ENCODE measurements around the gene SCFD1.

The SCFD1 gene

DNA sequence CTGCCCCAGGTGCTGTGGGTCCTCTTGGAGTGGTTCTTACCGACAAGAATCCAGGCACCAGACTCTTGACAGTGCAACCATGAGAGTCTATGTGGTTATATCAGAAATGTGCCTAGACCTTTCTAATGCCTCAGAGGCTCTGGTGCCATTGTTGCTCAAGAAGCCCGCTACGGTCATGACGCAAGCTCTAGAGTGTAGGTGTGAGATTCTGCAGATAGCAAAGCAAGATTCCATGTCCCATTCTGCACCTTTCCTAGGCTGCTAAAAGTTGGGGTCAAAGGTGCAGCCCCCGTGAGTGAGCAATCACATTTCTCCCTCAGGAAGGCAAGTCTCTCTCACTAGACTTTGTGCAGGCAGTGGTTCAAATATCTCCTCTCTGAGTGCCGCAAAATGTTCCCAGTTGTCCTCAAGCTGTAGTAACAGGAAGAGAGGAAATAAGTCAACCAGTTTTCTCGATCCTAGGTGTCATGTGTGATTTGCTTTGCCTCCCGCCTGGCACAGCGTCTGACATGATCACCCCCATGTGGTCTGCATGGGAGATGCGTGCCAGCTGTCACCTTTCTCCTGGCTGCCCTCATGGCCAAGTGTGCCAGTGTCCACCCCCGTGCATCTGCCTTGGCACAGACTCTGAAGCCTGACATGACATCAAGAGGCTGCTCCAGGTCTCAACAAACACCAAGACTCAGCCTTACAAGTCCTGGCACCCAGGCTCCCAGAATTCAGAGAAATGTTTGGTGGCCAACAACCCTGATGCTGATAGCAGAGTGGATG is 129.7 kb downstream of the SCFD1 start:
- in situ Hi-C loops (cut with HindIII; ENCODE audit: low sequenced_read_pairs) = no loop called here

- in situ Hi-C loops (cut with HindIII; ENCODE audit: low sequenced_read_pairs) = no loop called here
Measured at GRCh38 chr14:30753452-30753851, 131.3 kb downstream of the SCFD1 start.

- in situ Hi-C loops (cut with HindIII; ENCODE audit: low sequenced_read_pairs) = no loop called here
Measured at GRCh38 chr14:30754778-30755177, 132.7 kb downstream of the SCFD1 start.

DNA sequence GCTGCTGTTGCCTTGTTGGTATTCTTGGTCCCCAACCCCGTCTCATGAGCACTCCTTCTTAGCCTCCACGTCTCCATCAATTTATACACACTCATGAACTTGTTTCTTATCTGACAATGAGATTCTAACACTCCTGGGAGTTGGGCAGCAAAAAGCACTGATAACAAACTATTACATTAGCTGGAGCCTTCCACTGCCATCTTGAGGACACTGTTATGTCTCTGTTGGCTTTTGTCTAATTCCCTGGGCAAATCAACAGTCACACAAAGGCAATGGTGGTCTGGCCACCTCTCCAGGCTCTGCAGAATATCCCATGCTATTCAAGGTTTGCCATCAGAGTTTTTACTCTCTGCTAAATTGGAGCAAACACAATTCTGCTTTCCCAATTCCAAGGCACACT is 134.5 kb downstream of the SCFD1 start:
- in situ Hi-C loops (cut with HindIII; ENCODE audit: low sequenced_read_pairs) = no loop called here

DNA sequence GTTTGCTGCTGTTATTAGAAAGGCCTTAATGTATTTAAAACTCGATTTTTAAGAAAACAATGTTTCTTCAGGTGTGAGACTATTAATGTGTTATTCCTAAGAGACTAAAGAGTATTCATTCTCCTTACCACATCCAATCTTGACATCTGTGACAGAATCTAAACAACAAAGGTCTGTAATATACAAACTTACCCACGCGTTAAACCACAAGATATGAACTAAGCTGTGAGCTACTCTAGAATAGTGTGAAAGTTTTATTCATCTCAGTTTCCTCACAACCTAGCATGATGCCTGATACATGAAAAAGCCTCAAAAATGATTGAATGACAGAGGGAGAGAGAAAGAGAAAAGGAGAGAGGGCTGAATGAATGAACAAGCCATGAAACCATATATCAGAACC is 135.0 kb downstream of the SCFD1 start:
- in situ Hi-C loops (cut with HindIII; ENCODE audit: low sequenced_read_pairs) = no loop called here

DNA sequence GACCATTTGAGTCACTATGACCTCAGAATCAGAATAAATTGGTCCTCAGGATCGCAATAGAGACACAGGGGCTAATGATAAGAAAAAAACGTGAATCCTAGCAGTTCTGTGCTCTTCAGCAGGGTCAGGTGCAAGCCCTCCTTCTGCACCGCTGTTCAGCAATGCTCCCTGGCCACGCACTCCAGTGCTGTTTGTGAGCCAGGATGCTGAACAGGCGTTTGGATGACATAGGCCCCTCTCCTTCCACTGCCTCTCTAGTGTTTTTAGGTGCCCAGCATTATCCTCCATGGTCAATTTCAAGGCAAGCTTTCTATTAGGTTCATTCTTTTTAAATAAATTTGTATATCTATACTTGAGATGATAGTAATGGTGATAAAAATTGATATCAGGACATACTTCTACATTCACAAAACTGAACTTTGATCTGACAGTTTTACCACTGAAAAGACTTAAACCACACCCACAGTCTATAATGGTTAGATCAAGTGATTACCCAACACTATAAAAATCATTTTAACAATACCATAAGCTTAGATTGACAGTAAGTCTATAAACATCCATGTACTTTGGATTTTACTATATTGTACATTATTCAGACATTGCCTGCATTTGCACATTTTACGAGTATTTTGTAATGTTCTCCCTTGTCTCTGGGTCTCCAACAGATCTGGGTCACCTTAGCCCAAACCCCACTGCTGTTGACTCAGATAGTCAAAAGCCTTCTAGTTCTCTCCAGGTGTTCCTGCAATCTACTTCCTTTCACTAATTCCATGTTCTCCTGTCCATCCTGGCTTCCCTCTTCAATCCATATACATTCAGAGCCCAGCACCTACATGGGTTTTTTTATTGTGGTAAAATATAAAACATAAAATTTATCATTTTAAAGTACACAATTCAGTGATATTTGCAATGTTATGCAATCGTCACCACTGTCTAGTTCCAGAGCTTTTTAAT is 137.3 kb downstream of the SCFD1 start:
- in situ Hi-C loops (cut with HindIII; ENCODE audit: low sequenced_read_pairs) = no loop called here

DNA sequence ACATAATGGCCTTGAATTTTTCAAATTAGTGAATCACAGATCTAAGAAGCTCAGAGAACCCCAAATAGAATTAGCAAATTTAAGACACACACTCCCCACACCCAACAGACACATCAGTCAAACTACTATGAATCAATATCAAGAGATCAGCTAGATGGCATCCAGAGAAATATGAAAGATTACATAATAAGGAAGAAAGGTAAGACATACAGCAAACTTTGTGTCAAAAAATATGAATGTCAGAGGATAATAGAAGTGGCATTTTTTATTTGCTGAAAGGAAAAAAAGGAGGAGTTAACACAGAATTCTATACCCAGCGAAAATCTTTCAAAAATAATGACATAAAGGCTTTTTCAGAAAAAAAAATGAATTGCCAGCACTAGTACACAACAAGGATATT is 141.8 kb downstream of the SCFD1 start:
- in situ Hi-C loops (cut with HindIII; ENCODE audit: low sequenced_read_pairs) = no loop called here

GRCh38 chr14:30767624-30768023 is 145.5 kb downstream of the SCFD1 start:
- in situ Hi-C loops (cut with HindIII; ENCODE audit: low sequenced_read_pairs) = no loop called here

DNA sequence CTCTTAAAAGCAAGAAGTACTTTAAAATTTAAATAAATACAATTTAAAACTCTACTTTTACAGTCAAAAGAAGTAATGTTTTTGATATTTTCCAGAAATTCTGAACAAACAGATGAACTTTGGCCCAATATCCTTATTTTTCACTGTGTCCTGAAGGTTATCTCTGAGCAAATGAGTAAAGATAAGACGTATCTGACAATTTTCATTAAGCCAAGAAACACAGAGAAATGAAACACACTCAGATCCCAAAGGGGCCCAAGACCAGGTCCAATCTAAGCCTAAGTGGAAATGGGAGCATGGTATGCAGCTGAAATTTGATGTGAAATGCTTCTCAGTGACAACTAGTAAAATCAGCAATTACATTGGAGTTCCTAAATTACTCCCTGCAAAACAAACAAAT is 146.7 kb downstream of the SCFD1 start:
- in situ Hi-C loops (cut with HindIII; ENCODE audit: low sequenced_read_pairs) = no loop called here

DNA sequence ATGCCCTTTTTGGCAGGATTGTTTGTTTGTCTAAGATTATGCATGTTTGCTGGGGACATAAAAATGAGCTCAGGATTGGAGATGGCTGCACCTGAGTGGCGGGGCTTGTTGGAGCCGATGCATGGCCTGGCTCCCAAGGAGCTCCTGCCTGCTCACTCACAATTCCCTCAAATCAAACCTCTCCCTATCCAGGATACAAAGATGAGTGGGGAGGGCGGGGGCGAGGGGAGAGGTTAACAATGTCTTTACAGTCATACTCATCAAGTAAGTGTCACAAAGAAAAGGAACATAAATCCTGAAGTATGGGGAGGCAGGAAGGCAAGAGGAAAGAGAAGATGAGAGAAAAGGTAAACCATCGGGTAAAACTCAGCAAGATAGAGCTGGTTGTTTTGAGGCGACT is 148.3 kb downstream of the SCFD1 start:
- in situ Hi-C loops (cut with HindIII; ENCODE audit: low sequenced_read_pairs) = no loop called here

- in situ Hi-C loops (cut with HindIII; ENCODE audit: low sequenced_read_pairs) = no loop called here
Measured at GRCh38 chr14:30771595-30771994, 149.5 kb downstream of the SCFD1 start.

GRCh38 chr14:30779210-30779609 is 157.1 kb downstream of the SCFD1 start:
- in situ Hi-C loops (cut with HindIII; ENCODE audit: low sequenced_read_pairs) = no loop called here

All from endothelial cell of hepatic sinusoid (primary cell).